Superior temporal gyrus (tissue), 1 donor: Measurements from ENCODE around the gene GOLGA6L4.
"Not testable (repeated sequence)": the region's sequence is repeated elsewhere in the genome, so short reads cannot be mapped to it uniquely, and the experiment has no call there.

Experiments
- DNase-seq: peaks from one replicate; pipeline ENCODE4 v3.0.0-alpha.2; 2016; ENCODE audit errors: extremely low spot score

GOLGA6L4 gene

GRCh38 chr15:84235573-84235972 is at the start of gene GOLGA6L4:
Gene GOLGA6L4 (plus strand): TSS chr15:84235773. CDS start chr15:84235835, 62 bp downstream.
- not testable (repeated sequence) for DNase-seq

GRCh38 chr15:84192982-84193381 is 42.6 kb upstream of the GOLGA6L4 start:
- DNase-seq = not testable (repeated sequence)

- DNase-seq = not testable (repeated sequence)
These were observed 40.0 kb upstream of the GOLGA6L4 start for GRCh38 chr15:84195603-84196002.

GRCh38 chr15:84196530-84197188 is 38.9 kb upstream of the GOLGA6L4 start:
- not testable (repeated sequence) for DNase-seq

GRCh38 chr15:84199865-84200264 is 35.7 kb upstream of the GOLGA6L4 start:
- not testable (repeated sequence) for DNase-seq

- DNase-seq = not testable (repeated sequence)
These were observed 10.9 kb downstream of the GOLGA6L4 start for GRCh38 chr15:84246441-84246840.
